ENCODE data around the gene MFSD11. TPM values are rescaled to one million over a fixed set of nuclear protein-coding genes. Genes with fewer than 3 reads are reported as not detected.

Gene MFSD11
- total RNA-seq, 4 donors from 2014 or later = 7.6 to 41.3 (median 25.7) TPM

GRCh38 chr17:76718516-76718915, 19.4 kb upstream of the MFSD11 start:
- H3K27me3 ChIP-seq = no peaks in the 10 kb centered on the region
- H3K4me3 ChIP-seq = no peak overlapping the region
- no peak for TF ChIP-seq POLR2AphosphoS5 (IDR thresholded peaks at IDR 0.05)
- TF ChIP-seq CTCF (IDR thresholded peaks at IDR 0.05) = no peak
- TF ChIP-seq EP300 (IDR thresholded peaks at IDR 0.05; ENCODE audit: low read depth) = no peak
- TF ChIP-seq POLR2A (IDR thresholded peaks at IDR 0.05) = no peak
- no peaks in the 10 kb centered on the region for H3K9me3 ChIP-seq
- H3K36me3 ChIP-seq = peaks cover 0 to 75% (median 30%) of the 10 kb centered on the region in 4 donors
- H3K4me1 ChIP-seq = peaks cover 0 to 34% (median 5%) of the 10 kb centered on the region in 4 donors
- no peak for DNase-seq
- intact Hi-C loops (cut with DNase I; ENCODE audit: low total_unique reads) (loop anchor here (5.0 kb wide), 1 partner anchor 36 kb away; no protein-coding TSS in a partner anchor), in situ Hi-C loops (cut with MboI; ENCODE audit: low pct_ligation_motif_present in 1 of 4, low pct_unique_long_range_greater_than_20kb in 1 of 4, low sequenced_read_pairs in 3 of 4) (loop anchor here in 1 of 4 donors (25.0 kb wide), 1 partner anchor 181 kb away; the partner anchor contains the start of genes CYGB and PRCD)
- WGBS, 2 donors (ENCODE audit: low coverage in 1 of 2) = 91 to 100% methylated on average over 1 to 16 of the region's 16 CpGs
- H3K27ac ChIP-seq = no peak overlapping the region

GRCh38 chr17:76720211-76720610, 17.7 kb upstream of the MFSD11 start:
- no peak for DNase-seq
- in situ Hi-C loops (cut with MboI; ENCODE audit: low pct_ligation_motif_present in 1 of 4, low pct_unique_long_range_greater_than_20kb in 1 of 4, low sequenced_read_pairs in 3 of 4) = loop anchor here in 1 of 4 donors (25.0 kb wide), 1 partner anchor 183 kb away; the partner anchor contains the start of genes CYGB and PRCD
- H3K4me1 ChIP-seq = peaks cover 16 to 41% (median 19%) of the 10 kb centered on the region in 4 donors
- H3K27me3 ChIP-seq = no peaks in the 10 kb centered on the region
- no peak overlapping the region for H3K27ac ChIP-seq
- H3K4me3 ChIP-seq = no peak overlapping the region
- no peaks in the 10 kb centered on the region for H3K9me3 ChIP-seq
- 94% methylated on average over 9 of the region's 9 CpGs; no CpG with 5 or more reads in 1 of the 2 donors for WGBS, 2 donors (ENCODE audit: low coverage in 1 of 2)
- H3K36me3 ChIP-seq = peaks cover 0 to 78% (median 34%) of the 10 kb centered on the region in 4 donors
- TF ChIP-seq POLR2A (IDR thresholded peaks at IDR 0.05) = no peak
- TF ChIP-seq POLR2AphosphoS5 (IDR thresholded peaks at IDR 0.05) = no peak
- TF ChIP-seq CTCF (IDR thresholded peaks at IDR 0.05) = no peak
- no peak for TF ChIP-seq EP300 (IDR thresholded peaks at IDR 0.05; ENCODE audit: low read depth)
- intact Hi-C loops (cut with DNase I; ENCODE audit: low total_unique reads) = loop anchor here (10.0 kb wide), 1 partner anchor 935 kb away; the partner anchor contains the start of gene UNK

- H3K4me3 ChIP-seq = no peak overlapping the region
- WGBS, 2 donors (ENCODE audit: low coverage in 1 of 2) = 88 to 92% methylated on average over 2 to 9 of the region's 9 CpGs
- H3K27ac ChIP-seq = no peak overlapping the region
- in situ Hi-C loops (cut with MboI; ENCODE audit: low pct_ligation_motif_present in 1 of 4, low pct_unique_long_range_greater_than_20kb in 1 of 4, low sequenced_read_pairs in 3 of 4) = loop anchor here in 1 of 4 donors (25.0 kb wide), 1 partner anchor 184 kb away; the partner anchor contains the start of genes CYGB and PRCD
- peaks cover 13 to 38% (median 22%) of the 10 kb centered on the region in 4 donors for H3K4me1 ChIP-seq
- intact Hi-C loops (cut with DNase I; ENCODE audit: low total_unique reads) = loop anchor here (10.0 kb wide), 1 partner anchor 936 kb away; the partner anchor contains the start of gene UNK
- H3K9me3 ChIP-seq = no peaks in the 10 kb centered on the region
- no peaks in the 10 kb centered on the region for H3K27me3 ChIP-seq
- H3K36me3 ChIP-seq = peaks cover 0 to 71% (median 34%) of the 10 kb centered on the region in 4 donors
- DNase-seq = no peak
- TF ChIP-seq POLR2A (IDR thresholded peaks at IDR 0.05) = no peak
These were observed 17.0 kb upstream of the MFSD11 start for GRCh38 chr17:76720941-76721340.

- no peaks in the 10 kb centered on the region for H3K9me3 ChIP-seq
- H3K4me1 ChIP-seq = peaks cover 13 to 34% (median 22%) of the 10 kb centered on the region in 4 donors
- in situ Hi-C loops (cut with MboI; ENCODE audit: low pct_ligation_motif_present in 1 of 4, low pct_unique_long_range_greater_than_20kb in 1 of 4, low sequenced_read_pairs in 3 of 4) (loop anchor here in 1 of 4 donors (25.0 kb wide), 1 partner anchor 184 kb away; the partner anchor contains the start of genes CYGB and PRCD), intact Hi-C loops (cut with DNase I; ENCODE audit: low total_unique reads) (loop anchor here (10.0 kb wide), 1 partner anchor 937 kb away; the partner anchor contains the start of gene UNK)
- H3K36me3 ChIP-seq = peaks cover 0 to 66% (median 34%) of the 10 kb centered on the region in 4 donors
- no peak for TF ChIP-seq CTCF (IDR thresholded peaks at IDR 0.05)
- TF ChIP-seq POLR2AphosphoS5 (IDR thresholded peaks at IDR 0.05) = no peak
- TF ChIP-seq POLR2A (IDR thresholded peaks at IDR 0.05) = no peak
- TF ChIP-seq EP300 (IDR thresholded peaks at IDR 0.05; ENCODE audit: low read depth) = no peak
- no peak for DNase-seq
- H3K4me3 ChIP-seq = no peak overlapping the region
- H3K27me3 ChIP-seq = no peaks in the 10 kb centered on the region
- 86 to 92% methylated on average over 5 to 10 of the region's 10 CpGs for WGBS, 2 donors (ENCODE audit: low coverage in 1 of 2)
- no peak overlapping the region for H3K27ac ChIP-seq
These were observed 16.5 kb upstream of the MFSD11 start for GRCh38 chr17:76721463-76721862.
